Sigmoid colon (tissue), 3 donors: Measurements from ENCODE around the gene GAB2.

Experiments used
- CTCF ChIP-seq, 4 experiments: fragments of 450-650 bp in 3 of 4; fragments of 200-600 bp in 1 of 4; IDR thresholded peaks; one replicate each; pipeline ENCODE4 v1.5.1; 2016 to 2019; ENCODE audit warnings: antibody characterized with exemption in 4 of 4, mild to moderate bottlenecking in 3 of 4, moderate library complexity in 2 of 4
- POLR2A ChIP-seq, 2 donors: fragments of 450-650 bp; IDR thresholded peaks; one replicate each; pipeline ENCODE4 v1.6.1; 2016; ENCODE audit warnings: antibody characterized with exemption in 2 of 2, mild to moderate bottlenecking in 2 of 2, moderate library complexity in 2 of 2

- TF ChIP-seq POLR2A (IDR thresholded peaks at IDR 0.05), result no peak
- TF ChIP-seq CTCF (IDR thresholded peaks at IDR 0.05), result no peak
These were observed 67.5 kb downstream of the GAB2 start for GRCh38 chr11:78350091-78350645.
